Middle frontal gyrus (tissue), 1 donor: ENCODE results near the gene TMEM271.
"Not testable (repeated sequence)": the region's sequence is repeated elsewhere in the genome, so short reads cannot be mapped to it uniquely, and the experiment has no call there.

Experiments
- DNase-seq: peaks from one replicate; pipeline ENCODE4 v3.0.0-alpha.2; 2015; ENCODE audit warnings: low spot score; ENCODE audit errors: extremely low spot score

The TMEM271 gene

DNA sequence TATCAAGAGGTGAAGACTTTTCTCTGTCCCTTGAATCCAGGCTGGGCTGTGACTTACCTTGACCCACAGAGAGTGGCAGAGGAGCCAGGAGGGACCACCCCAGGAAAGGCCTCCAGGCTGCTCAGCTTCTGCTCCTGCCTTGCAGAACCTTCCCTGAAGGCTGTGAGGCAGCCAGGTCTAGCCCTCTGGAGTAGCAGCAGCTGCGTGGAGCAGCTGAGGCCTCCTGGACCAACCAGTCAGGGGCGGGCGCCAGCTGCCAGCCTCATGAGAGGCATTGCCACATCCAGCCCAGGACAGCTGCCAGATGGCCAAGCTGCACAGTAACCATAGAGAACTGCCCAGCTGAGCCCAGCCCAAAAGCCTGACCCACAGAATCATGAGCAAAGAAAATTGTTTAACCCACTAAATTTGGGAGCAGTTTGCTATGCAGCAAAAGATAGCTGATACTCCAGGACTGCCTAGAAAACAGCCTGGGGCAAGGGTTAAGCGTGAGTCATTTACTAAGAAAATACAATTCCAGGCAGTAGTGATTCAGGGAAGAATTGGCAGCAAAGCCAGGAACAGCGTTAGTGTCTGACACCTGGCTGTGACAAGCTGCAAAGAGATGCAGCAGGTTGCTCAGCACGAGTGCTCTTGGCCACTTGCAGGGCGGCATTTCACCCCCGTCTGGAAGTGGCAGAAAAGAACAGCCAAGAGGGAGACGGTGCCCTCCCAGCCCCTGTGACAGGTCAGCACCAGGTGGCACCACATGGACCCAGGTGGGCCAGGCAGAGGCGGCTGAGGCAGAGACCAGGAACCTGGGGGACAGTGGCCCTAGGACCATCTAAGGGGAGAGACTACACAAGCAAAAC is 34.5 kb upstream of the TMEM271 start:
- DNase-seq = no peak

GRCh38 chr4:609400-610050 is 33.4 kb upstream of the TMEM271 start:
- DNase-seq = no peak

DNA sequence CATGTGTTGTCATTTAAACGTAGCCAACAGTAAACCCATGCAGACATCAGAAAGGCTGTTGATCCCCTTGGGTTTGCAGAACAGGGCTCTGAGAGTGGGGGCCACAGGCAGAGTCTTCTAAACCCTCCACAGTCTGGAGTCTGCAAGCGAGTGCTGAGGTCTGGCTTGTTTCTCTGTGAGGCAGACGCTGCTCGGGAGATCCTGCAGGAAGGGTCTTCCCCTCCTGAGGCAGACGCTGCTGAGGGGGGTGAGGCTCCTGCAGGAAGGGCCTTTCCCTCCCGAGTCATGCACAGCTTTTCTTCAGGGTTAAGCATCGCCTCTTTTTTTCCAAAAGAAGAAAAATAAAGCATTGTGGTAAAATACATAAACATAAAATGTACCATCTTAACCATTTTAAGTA is 32.1 kb upstream of the TMEM271 start:
- no peak for DNase-seq

GRCh38 chr4:605702-606425 is 29.8 kb upstream of the TMEM271 start:
- no peak for DNase-seq

DNA sequence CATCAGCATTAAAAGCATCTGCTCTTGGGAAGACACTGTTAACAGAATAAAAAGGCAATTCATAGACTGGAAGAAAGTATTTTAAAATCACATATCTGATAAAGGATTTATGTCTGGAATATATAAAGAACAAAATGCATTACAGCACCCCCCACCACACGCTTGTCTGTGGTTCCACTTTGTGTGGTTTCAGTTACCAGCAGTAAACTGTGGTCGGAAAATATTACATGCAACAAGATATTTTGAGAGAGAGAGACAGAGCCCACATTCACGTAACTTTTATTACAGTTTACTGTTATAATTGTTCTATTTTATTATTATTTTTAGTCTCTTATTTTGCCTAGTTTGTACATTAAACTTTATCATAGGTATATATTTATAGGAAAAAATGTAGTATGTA is 28.0 kb upstream of the TMEM271 start:
- no peak for DNase-seq

GRCh38 chr4:602559-602942 is 26.5 kb upstream of the TMEM271 start:
- no peak for DNase-seq

GRCh38 chr4:601612-602558 is 25.8 kb upstream of the TMEM271 start:
- DNase-seq = no peak

- peak; percentile 28 for DNase-seq
Observed at GRCh38 chr4:600850-601515, 24.9 kb upstream of the TMEM271 start.

DNA sequence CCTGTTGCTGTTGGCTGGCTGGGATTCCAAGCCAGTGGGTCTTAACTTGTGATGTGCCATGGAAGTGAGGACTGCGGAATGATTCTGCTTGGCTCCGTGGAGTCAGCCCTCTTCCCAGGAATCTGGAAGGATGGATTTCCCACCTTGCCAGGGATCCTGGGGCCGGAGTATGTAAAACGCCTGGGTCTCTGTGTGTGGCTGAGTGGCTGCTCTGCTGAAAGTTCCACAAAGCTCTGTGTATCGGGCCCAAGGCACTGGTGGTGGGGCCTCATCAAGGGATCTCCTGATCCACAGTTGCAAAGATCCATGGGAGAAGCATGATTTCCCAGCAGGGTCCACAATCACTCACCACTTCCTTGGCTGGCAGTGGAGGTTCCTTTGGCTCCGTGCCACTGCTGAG is 24.1 kb upstream of the TMEM271 start:
- DNase-seq = no peak

DNA sequence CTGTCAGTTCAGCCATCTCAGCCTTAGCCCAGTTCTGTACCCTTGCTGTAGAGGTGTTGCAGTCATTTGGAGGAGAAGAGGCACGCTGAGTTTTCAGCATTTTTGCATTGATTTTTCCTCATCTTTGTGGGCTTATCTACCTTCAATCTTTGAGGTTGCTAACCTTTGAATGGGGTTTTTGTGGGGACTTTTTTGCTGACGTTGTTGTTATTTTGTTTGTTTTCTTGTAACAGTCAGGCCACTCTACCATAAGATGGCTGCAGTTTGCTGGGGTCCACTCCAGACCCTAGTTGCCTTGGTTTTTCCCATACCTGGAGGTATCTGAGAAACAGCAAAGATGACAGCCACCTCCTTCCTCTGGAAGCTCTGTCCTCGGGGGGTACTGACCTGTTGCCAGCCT is 22.8 kb upstream of the TMEM271 start:
- no peak for DNase-seq

DNA sequence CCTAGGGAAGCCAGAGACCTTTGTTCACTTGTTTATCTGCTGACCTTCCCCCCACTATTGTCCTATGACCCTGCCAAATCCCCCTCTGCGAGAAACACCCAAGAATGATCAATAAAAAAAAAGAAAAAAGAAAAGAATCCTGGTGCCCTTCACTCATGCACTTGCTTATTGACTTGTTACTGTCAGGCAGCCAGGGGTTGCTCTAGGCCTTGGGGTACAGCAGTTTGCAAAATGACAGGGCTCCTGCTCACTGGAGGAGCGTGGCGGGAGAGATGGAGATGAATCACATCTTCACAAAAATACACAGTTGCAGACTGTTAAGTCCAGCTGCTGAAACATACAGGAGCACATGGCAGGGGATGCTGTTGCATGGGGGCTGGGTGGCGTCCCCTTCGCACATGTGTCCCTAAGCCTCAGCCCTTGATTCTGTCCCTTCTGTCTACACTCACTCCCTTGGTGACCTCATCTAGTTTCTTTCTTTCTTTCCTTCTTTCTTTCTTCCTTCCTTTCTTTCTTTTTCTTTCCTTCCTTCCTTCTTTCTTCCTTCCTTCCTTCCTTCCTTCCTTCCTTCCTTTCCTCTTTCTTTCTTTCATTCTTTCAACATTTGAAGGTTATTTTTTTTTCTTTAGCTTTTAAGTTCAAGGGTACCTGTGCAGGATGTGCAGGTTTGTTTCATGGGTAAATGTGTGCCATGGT is 16.9 kb upstream of the TMEM271 start:
- DNase-seq = no peak

- not testable (repeated sequence) for DNase-seq
Observed at GRCh38 chr4:592178-592577, 16.1 kb upstream of the TMEM271 start.

DNA sequence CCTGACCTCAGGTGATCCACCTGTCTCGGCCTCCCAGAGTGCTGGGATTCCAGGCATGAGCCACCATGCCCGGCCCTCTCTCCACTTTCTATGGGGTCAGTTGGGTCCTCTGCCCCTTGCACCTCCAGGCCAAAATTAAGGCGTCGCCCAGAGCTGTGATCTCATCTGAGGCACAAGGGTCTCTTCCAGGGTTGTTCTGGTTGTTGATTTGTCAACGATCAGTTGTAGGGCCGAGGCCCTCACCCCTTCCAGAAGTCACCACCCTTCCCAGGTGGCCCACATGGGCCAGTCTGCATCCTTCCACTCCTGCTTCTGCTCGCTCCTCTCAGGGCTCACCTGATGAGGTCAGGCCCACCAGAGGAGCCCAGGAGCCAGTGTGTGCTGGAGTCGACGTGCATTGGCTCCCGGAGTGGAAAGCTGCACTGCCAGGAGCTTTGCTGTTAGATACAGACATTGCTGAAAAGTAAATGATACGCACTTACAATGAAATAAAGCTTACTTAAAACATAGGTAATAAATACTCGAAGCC is 14.3 kb upstream of the TMEM271 start:
- no peak for DNase-seq

GRCh38 chr4:589219-589963 is 13.3 kb upstream of the TMEM271 start:
- DNase-seq = no peak

DNA sequence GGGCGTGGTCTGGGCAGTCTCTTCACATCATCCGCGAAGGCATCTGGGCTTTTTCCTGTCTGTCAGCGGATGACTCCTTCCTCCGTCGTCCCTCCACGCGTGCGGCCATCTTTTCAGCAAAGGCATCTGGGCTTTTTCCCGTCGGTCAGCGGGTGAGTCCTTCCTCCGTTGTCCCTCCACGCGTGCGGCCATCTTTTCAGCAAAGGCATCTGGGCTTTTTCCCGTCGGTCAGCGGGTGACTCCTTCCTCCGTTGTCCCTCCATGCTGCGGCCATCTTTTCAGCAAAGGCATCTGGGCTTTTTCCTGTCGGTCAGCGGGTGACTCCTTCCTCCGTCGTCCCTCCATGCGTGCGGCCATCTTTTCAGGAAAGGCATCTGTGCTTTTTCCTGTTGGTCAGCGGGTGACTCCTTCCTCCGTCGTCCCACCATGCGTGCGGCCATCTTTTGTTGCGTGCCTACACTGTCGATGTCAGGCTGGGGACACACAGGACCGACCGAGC is 12.3 kb upstream of the TMEM271 start:
- DNase-seq = no peak

- no peak for DNase-seq
Observed at GRCh38 chr4:587671-588350, 11.7 kb upstream of the TMEM271 start.

DNA sequence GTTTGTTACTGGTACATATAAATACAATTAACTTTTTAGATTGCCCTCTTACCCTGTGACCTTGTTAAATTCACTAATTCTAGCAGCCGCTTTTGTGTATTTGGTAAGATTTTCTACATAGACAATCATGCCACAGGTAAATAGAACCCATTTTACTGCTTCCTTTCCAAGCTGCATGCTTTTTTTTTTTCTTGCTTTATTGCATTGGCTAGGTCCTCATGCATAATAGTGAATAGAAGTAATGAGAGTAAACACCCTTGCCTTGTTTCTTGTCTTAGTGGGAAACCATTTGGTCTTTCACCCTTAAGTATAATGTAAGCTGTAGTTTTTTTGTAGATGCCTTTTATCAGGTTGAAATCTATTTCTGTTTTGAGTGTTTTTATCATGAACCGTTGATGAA is 7.7 kb upstream of the TMEM271 start:
- no peak for DNase-seq

DNA sequence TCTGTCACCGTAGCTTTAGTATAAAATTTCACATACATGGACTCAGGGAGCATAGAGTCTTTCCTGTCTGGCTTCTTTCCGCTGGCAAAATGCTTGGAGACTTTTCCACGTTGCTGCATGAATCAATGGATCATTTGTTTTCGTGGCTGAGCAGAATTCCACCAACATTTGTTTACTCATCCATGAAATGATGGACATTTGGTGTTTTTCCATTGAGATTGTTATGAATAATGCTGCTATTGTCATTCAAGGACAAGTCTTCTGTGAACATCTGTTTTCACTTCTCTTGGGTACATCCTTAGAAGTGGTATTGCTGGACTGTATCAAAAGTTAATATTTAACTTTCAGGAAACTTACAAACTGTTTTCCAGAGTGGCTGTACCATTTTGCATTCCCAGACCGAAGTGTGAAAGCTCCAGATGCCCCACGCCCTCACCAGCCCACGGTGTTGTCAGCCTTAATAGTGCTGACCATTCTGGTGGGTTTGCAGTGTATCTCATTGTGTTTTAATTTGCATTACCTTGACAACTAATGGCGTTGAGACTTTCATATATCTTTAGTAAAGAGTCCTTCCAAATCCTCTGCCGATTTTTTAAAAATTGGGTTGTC is 5.8 kb upstream of the TMEM271 start:
- DNase-seq = no peak
